CD4-positive, alpha-beta T cell treated with Interleukin-17A for 1 hour (primary cell): ENCODE results near the gene RPS6KA6.

Source experiments
- DNase-seq: peaks from one replicate; pipeline ENCODE4 v3.0.0-alpha.2; 2020

The RPS6KA6 gene

DNA sequence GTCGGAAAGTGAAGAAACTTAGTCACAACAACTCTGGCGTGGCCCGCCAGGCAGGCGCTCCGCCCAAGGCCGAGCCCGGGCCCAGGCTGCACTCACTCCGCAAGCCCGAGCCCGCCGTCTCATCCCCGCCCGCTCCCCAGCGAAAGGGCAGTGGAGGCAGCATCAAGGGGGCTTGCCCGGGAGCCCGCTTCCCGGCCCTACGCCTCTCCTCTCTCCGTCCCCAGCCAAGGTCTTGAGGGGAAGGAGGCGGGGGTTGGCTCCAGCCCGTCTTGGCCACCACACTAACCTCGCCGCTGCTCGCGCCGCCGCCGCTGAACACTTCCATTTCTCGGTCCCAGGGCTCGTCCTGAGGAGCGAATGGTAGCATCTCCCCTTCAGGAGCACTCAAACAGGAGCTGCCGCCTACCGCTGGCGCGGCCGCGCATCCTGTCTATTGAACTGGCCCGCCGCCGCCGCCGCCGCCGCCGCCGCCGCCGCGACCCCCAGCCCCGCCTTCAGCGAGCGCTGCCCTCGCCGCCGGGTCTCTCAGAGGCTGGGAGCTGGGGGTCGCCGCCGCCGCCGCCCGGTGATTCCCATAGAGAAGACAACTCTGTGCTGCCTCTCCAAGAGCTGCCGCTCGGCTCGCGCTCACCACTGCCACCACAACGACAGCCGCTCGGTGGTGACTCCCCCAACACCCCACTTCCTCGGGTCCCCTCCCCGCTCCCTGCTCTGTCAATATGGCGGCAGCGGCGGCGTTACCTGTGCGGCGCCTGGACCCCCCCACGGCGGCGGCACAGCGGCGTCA, at the start of gene RPS6KA6:
Gene RPS6KA6, minus strand, starts transcription at position 667 of the 787 bp plus-strand sequence. Its CDS starts 300 bp downstream, at position 367.
- no peak for DNase-seq

DNA sequence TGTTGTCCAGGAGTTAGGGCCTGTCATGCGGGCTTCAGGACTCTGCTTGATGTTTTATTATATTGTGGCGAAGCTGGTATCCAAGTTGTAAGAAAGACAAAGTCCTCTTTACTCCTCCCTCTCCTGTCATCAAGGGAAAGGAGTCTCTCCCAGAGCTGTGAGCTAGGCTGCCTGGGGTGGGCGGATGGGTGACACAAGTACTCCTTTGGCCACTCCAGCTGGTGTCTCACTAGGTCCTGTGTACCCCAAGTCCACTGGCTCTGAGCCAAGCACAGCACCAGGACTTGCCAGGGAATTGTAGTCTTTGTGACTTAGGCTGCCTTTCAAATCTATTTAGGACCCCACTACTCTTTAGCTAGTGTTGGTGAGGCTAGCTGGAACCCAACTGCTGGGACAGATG, 36.7 kb upstream of the RPS6KA6 start:
- no peak for DNase-seq

DNA sequence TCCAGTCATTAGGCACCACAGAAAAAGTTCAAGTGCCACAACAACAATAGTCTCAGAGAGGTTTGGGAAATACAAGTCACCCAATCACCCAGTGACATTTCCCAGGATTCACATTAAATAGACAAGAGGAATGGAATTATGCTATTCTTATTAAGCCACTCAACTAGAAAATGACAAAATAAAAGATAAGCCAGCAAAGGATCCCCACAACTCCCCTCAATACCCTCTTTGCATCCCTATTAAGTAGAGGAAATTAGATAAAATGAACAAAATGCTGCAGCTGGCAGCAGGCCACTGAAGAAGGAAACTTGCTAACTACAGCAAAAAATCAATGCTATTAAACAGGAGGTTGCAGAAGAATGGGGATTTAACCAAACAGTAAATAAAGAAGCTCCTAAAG, 35.3 kb upstream of the RPS6KA6 start:
- no peak for DNase-seq

DNA sequence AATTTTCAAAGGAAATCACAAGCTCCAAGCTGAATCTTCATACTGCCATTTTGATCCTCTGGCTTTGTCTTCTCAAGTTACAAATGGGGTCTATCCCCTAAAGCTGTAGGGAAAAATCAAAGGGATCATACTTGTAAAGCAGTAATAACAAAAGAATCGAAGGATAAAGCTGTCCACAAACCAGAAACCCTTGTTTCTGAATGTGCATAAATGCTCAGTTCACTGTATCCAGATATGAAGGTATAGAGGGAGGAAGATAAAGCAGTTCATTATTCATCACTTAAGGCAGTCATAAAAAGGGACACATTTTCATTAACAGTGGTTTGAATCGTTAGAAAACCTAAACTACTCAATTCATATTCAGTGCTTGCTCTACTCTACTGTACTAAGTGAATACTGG, 33.2 kb upstream of the RPS6KA6 start:
- DNase-seq: no peak

DNA sequence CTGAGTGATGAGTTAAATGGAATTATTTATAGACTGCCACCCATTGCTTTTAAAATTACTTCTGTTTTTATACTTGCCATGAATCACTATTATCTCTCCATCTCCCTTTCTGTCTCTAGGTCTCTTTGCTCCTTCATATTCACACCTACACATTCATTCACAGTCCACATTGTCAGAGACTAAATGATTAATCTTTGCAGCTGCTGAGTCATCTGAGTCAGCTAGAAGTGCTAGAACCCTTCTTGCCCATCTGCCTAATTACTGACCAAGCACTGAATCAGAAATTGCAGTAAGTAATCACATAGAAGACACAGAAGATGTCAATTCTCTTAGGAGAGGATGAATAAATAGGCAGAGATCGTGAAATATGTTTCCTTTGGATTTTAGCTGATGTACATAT, 31.6 kb upstream of the RPS6KA6 start:
- DNase-seq: no peak

DNA sequence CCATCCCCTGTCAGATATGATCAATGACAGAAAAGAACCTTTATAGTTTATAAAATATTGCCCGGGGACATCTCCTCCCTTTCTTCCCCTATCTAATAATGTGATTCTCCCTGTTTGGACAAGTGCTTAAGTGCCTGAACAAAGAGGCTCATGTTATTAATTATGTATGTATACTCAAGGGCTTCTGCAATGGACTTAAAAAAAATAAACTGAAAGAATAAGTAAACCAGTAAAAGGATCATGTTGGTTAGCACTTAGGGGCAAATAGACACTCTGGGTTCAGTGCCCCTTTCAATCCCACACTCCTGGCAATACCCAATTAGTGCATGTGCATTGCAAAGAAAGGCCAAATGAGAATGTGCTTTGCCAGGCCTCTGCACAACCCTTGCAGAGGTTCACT, 30.7 kb upstream of the RPS6KA6 start:
- DNase-seq: no peak

DNA sequence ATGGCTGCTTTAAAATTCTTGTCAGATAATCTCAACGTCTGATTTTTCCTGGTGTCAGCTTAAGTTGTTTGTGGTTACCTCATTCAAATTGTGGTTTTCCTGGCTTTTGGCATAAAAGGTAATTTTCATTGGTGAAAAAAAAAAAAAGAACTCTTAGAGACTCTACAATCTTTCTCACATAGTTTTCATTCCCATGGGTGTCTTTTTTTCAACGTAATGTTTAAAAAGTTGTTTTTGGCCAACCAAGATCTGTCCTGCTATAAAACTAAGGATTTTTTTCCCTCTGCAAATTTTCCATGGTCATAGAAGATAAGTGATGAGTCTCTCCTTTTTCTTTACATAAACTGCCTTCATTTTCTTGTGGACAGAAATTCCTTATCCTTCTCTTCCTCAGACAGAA, 28.9 kb upstream of the RPS6KA6 start:
- DNase-seq: no peak

DNA sequence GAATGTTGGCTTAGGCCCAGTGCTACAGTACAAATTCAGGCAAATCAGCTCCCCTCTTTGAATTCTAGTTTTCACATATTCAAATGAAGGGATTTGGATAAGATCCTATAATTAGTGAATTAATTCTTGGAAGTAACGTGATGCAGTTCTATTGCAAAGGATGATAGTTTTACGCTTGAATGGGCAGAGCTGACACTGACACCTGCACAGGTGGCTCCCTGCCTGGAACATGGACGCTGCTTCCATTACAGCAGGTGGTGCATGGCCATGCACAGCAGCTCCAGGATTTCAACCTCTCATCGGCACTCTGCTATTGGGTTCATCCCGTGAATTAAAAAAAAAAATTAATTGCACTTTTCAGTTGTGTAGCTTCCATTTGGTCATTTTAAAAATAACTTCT, 28.4 kb upstream of the RPS6KA6 start:
- DNase-seq: no peak

DNA sequence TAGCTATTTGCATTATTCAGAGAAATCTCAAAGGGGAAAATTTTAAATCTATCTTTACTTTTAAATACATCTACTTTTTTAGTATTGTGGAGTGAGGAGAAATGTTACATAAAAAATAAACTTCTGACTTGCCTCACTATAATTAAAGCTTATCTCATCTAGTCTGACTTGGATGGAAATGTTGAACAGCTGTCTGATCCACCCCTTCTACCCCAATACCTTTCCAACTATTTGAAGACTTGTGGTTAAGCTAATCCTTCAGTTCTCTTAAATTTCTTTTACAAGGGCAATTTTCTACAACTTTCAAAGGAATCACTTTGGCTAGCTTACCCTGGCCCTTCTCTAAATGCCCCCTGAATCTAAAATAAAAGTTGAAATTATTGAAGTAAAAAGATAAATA, 17.3 kb upstream of the RPS6KA6 start:
- DNase-seq: no peak

DNA sequence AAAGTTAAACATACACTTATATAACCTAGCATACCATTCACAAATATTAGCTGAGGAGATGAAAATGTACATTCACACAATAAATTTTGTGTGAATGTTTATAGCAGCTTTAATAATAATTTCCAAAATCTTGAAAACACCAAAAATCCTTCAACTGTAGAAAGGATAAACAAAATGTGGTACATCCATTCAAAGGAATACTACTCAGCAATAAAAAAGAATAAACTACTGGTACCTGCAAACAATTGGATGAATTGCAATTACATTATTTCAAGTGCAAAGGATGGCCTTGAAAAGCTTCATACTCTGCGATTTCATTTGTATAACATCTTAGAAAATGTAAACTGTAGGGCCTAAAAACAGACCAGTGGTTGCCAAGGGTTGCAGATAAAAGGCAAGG, 11.7 kb upstream of the RPS6KA6 start:
- no peak for DNase-seq

DNA sequence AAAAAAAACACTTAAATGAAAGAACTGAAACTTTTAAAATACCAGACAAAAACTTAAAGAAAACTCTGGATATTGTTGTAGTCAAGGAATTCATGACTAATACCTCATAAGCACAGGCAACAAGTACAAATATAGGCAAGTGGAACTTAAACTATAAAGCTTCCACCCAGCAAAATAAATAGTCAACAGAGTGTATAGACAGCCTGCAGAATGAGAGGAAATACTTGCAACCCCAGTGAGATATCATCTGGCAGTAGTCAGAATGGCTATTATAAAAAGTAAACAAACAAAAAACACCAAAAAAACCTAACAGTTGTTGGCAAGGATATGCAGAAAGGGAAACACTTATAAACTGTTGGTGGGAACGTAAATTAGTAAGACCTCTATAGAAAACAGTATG, 9.6 kb upstream of the RPS6KA6 start:
- DNase-seq: no peak

DNA sequence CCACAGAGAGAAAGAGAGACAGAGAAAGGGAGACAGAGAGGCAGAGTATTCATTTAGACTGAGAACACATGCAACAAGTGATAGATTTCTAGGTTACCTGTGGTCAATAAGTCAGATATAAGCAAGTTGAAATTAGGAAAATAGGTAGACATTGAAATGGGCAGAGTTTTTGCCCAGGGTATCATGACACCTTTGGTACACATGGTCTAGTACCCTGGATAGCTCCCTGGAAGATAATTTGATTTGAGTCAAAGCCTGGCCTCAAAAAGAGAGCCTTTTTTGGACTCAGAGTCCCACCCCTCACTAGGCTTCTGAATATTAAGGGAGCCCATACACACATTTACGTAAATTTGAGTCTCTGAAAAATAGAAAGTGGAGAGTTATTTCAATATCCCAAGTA, 4.0 kb upstream of the RPS6KA6 start:
- DNase-seq: no peak

DNA sequence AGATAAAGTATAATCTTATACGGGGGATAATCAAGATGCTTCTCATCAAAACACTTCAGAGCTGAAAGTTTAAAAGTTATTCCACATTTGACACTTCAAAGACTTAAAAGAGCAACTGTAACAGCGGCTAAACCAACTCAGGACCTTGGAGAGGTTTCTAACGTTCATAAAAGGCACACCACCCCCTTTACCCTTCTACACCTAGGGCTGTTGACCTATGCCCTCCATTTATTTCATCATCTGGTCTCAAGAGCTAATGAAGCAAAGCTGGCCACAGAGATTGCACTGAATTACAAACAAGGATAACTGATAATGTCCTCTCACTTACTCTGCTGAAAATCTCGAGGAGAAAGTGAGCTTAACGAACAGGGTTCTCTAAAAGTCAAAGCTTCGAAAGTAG, 1.1 kb upstream of the RPS6KA6 start:
- no peak for DNase-seq

DNA sequence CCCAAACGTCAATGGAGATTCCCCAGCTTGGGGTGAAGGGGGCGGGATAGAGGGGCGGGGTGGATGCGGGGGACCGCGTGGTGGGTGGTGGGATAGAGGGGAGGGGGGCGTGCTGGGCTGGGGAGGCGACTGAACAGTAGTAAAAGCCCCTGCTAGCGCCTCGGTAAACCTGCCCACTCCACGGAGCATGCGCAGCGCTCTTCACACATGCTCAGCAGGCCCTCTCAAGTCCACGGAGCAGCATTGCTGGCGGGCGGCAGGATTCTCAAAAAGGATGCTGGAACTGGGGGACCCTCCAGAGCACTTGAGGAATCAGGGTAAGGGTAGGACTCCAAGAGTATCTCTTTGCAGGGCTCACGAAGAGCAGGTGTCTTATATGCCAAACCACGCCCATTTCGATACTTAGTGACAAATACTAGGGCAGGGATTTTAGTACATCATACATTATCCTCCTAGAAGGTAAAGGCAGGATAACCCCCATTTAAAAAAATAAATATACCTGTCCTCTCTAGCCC, 378 bp upstream of the RPS6KA6 start:
- DNase-seq: peak; percentile 20

DNA sequence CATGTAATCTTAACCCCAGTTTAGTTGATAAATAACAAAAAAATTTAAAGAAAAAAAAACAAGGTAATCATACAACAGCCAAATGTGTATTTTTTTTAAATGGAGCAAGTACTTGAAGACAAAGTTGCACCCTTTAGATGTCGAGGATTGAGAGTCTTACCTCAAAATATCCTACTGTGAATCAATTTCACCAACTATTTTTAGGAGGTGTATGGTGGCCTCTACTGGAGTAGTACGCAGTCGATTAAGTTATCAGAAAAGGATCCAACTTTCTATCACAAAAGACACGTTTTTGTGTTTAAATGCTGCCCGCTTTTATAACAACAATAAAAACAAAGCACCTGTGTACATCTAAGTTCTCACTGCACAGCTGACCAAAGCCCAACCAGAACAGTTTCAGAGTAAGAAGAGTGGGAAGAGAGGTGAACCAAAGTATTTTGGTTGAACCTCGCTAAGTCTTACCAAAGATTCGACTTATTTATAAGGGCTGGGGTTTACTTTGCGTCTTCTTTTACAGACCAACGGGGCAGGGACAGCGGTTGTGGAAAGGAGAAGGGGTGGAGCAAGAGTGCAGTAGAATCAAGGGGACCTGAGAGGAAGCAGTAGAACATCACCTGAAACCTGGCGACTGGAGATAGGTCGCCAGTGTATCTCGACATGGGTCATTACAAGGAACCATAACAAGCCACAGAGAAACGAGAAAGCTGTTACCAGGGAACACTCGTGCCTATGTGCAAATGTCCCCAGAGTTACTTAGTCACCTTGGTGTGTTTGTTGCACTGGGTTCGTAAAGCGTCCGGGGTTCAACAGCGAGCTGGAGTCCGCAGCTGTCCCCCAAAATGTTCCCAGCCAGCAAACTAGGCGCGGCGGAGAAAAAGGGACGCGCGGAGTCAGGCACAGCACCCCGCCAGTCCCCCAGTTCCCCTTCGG, 1.1 kb downstream of the RPS6KA6 start:
- DNase-seq: no peak

DNA sequence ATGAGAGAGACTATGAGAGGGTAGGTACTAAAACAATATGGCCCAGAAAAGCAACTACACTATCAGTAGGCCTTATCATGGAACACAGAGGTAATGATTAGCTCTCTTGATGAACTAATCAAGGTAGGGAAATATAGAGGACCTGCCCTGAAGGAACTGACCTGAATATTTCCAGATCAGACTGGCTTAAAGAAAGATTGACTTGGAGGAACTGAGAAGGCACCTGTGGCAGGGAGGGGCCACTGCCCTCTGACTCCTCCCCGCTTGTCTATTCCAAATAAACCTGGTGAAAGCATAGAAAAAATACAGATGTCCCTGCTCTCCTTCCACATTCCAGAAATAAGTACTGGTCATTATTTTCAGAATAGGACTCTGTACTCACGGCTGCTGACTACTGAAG, 5.5 kb downstream of the RPS6KA6 start:
- DNase-seq: no peak

DNA sequence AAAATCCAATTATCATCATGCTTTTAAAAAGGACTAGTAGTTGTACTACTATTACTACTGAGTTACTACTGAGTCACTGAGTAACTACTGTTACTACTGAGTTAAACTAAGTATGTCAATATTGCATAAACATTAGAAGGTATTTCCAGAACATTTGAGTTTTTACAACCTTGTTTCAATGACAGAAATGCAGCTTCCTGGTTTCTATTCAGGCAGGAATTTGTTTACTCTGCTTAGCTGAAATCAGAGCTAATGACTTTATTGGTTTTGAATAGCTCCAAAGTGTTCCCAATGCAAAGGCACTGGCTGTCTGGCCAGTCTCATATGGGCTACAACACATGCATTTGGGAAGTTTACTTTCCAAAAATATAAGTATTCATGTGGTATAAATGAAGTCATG, 12.0 kb downstream of the RPS6KA6 start:
- no peak for DNase-seq

DNA sequence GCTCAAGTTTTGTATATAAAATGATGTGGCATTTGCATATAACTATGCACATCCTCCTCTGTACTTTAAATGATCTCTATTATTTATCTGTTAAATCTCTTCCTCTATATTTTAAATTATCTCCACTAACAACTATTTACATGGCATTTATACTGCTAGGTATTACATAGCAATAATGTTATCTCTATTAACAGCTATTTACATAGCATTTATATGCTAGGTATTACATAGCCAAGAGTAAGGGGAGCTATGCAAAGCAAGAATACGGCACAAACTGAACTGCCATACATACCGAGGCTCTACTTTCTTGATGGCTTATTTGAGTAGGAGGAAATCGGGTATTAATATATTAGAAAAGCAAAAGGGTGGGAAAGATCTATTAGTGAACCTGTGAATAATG, 12.7 kb downstream of the RPS6KA6 start:
- no peak for DNase-seq

DNA sequence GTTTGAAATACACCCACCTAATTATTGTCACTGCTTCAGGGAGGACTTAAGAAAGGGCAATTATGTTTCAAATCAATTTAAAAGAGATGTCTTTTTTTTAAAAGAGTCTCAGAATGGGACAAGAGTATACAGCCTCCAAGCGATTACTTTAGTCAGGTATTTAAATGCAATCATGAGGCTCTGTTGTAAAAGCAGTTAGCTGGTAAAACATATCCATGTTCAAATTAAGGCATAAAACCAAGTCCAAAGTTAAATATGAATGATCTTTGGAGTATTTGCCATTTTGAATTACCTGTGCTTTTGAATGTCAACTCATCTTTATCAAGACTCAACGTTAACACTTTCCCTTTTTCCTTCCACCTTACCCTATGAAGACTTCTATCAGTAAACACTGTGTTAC, 13.7 kb downstream of the RPS6KA6 start:
- DNase-seq: no peak

DNA sequence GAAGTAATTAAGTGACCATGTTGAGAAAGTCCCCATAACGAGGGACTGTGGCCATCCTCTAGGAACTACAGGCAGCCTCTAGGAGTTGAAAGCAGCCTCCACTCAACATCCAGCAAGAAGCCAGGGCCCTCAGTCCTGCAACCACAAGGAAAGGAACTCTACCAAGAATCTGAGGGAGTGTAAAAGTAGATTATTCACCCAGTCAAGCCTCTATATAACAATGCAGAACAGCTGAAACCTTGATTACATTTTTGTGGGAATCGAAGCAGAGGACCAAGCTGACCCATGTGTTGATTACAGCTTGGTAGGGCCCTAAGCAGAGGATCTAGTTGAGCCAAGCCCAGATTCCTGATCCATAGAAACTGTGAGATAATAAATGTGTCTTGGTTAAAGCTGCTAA, 17.1 kb downstream of the RPS6KA6 start:
- DNase-seq: no peak

DNA sequence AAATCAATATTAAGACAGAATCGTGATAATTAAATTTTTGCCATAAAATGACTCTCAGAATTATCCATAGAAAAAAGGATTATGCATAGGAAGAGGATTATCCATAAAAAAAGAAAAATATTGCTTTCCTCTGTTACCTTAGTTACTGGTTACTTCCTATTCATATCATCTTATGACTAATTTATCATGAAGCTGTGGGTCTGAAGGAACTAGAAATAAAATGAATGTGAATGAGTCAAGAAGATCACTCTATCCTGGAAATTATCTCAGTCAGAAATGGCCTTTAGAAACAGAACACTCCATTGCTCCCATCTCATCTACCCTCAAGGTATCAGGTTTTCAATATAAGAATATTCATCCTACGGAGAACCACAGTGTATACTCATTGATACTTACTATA, 19.4 kb downstream of the RPS6KA6 start:
- DNase-seq: no peak

DNA sequence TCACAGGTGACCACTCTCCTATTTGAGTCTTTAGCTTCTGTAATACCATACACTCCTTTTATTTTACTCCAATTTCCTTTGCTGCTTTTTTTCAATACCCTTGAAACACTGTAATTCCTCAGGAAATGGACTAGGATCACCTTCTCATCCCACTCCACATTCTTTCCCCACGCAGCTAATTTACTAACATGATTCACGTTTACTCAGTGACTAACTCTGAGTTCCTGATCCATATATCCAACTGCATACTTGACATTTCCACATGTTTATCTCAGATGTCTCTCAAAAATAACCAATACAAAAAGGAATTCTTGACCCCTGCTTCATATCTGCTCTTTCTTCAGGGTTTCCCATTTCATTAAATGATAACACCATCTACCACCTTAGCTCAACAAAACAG, 19.9 kb downstream of the RPS6KA6 start:
- no peak for DNase-seq

DNA sequence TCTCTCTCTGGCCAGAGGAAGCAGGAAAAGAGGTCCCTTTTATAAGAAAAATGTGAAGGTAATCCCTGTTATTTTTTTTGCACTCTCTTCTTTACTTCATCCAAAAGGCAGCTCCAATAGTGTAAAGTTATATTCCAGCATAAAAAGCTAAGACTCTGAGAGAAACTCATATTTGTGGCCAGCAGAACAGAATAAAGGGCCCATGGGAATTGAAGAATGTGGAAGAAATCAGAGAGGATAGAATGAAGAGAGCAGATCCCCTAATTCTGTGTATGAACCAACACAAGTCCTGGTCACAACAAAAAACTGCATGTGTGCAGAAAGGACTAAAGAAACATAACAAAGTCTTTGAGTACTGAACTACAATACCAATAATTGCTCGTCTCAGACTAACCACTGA, 22.3 kb downstream of the RPS6KA6 start:
- no peak for DNase-seq

DNA sequence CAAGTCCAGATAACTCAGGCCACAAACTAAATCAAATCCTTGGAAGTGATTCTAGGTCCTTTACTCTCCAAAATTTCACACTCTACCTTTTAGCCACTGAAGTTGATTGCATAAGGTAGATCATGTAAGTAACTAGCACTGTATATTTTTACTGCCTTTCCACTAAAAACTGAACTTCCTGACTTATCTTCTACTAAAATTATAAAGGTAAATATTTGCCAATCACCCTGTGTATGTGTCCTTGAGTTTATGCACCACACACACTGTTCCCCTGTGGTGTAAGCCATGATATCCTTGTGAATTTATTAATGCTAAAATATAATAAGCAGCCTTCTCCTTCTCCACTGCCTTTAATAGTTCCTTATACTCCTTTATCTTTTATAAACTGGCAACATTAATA, 25.6 kb downstream of the RPS6KA6 start:
- DNase-seq: no peak
